IMR-90 (cell line): ENCODE results near the gene MYO7B. TPM values are rescaled to one million over a fixed set of nuclear protein-coding genes. Genes with fewer than 3 reads are reported as not detected.

Source experiments
- ATAC-seq: fragments of 200-7000 bp; cut with Tn5 transposase; 2 replicates; pipeline ENCODE4 v1.9.1; 2020; ENCODE audit warnings: low read depth, mild to moderate bottlenecking, moderate library complexity
- BruUV-seq: library from RNA; stranded (reverse); fragments of 400-500 nt; replicated peaks from 2 replicates; lab custom pipeline; 2021; lab: Mats Ljungman, UMichigan
- CTCF ChIA-PET: fragments of 300-600 bp; formaldehyde crosslinking; extraction: SDS; loops from one replicate; lab custom pipeline; 2021; ENCODE audit warnings: antibody characterized with exemption; lab: Yijun Ruan, JAX
- POLR2A ChIA-PET: fragments of 300-600 bp; sonication (Branson Sonifier 250); formaldehyde crosslinking; loops from one replicate; lab custom pipeline; 2022; ENCODE audit warnings: antibody characterized with exemption; ENCODE audit not compliant: unreplicated experiment; lab: Charles Lee
- DNase-seq: peaks from one replicate; pipeline ENCODE4 v3.0.0; 2013
- H2AFZ ChIP-seq: replicated peaks from 2 replicates; pipeline ENCODE3; 2013; ENCODE audit warnings: low read length, mild to moderate bottlenecking; ENCODE audit not compliant: poor library complexity
- H2AK5ac ChIP-seq: 2 replicates; pipeline ENCODE4 v1.6.1; 2013; ENCODE audit warnings: low read depth, low read length, inconsistent platforms
- H2AK9ac ChIP-seq: replicated peaks from 2 replicates; pipeline ENCODE3; 2013; ENCODE audit warnings: mild to moderate bottlenecking, low read depth, low read length, moderate library complexity; ENCODE audit not compliant: poor library complexity
- H2BK120ac ChIP-seq: 2 replicates; pipeline ENCODE4 v1.6.1; 2013; ENCODE audit warnings: low read depth, low read length, inconsistent platforms
- H2BK15ac ChIP-seq: 3 replicates; pipeline ENCODE4 v1.6.1; 2013; ENCODE audit warnings: low read depth, low read length, inconsistent platforms
- H2BK20ac ChIP-seq: 2 replicates; pipeline ENCODE4 v1.6.1; 2013; ENCODE audit warnings: low read depth, mild to moderate bottlenecking, inconsistent platforms, low read length, moderate library complexity
- H2BK5ac ChIP-seq: 2 replicates; pipeline ENCODE4 v1.6.1; 2013; ENCODE audit warnings: mild to moderate bottlenecking, low read depth, low read length, inconsistent platforms; ENCODE audit not compliant: poor library complexity, severe bottlenecking
- H3K14ac ChIP-seq: replicated peaks from 2 replicates; pipeline ENCODE4 v1.6.1; 2013; ENCODE audit warnings: low read depth, low read length, inconsistent platforms
- H3K18ac ChIP-seq: 2 replicates; pipeline ENCODE4 v1.6.1; 2013; ENCODE audit warnings: low read depth, low read length, control low read depth
- H3K23ac ChIP-seq: 2 replicates; pipeline ENCODE4 v1.6.1; 2013; ENCODE audit warnings: low read depth, low read length, inconsistent platforms
- H3K27ac ChIP-seq: 2 replicates; pipeline ENCODE4 v1.5.1; 2013; ENCODE audit warnings: mild to moderate bottlenecking, control low read depth, low read length; ENCODE audit not compliant: insufficient read depth
- H3K27me3 ChIP-seq: 2 replicates; pipeline ENCODE4 v1.6.1; 2013; ENCODE audit warnings: low read length; ENCODE audit not compliant: control insufficient read depth, insufficient read depth
- H3K36me3 ChIP-seq: 2 replicates; pipeline ENCODE4 v1.6.1; 2013; ENCODE audit warnings: low read length, mixed read lengths; ENCODE audit not compliant: control insufficient read depth, insufficient read depth
- H3K4ac ChIP-seq: 2 replicates; pipeline ENCODE4 v1.6.1; 2013; ENCODE audit warnings: low read depth, low read length, inconsistent platforms
- H3K4me1 ChIP-seq: 2 replicates; pipeline ENCODE4 v1.6.1; 2013; ENCODE audit warnings: low read length, mixed read lengths; ENCODE audit not compliant: control insufficient read depth, insufficient read depth
- H3K4me2 ChIP-seq: 2 replicates; pipeline ENCODE4 v1.6.1; 2013; ENCODE audit warnings: low read depth, mild to moderate bottlenecking, control low read depth, low read length, moderate library complexity
- H3K4me3 ChIP-seq: 2 replicates; pipeline ENCODE4 v1.5.1; 2013; ENCODE audit warnings: low read depth, mild to moderate bottlenecking, control low read depth, low read length, moderate library complexity; ENCODE audit not compliant: insufficient read depth
- H3K56ac ChIP-seq: 2 replicates; pipeline ENCODE4 v1.6.1; 2013; ENCODE audit warnings: low read length, inconsistent platforms; ENCODE audit not compliant: insufficient read depth; ENCODE audit errors: extremely low read depth
- H3K79me1 ChIP-seq, 2 experiments: 2 replicates each; pipeline ENCODE4 v1.6.1; 2013; ENCODE audit warnings: low read length in 2 of 2, inconsistent platforms in 1 of 2, low read depth in 1 of 2
- H3K9ac ChIP-seq: 2 replicates; pipeline ENCODE4 v1.6.1; 2013; ENCODE audit warnings: low read depth, low read length, control low read depth
- H3K9me1 ChIP-seq: 2 replicates; pipeline ENCODE4 v1.6.1; 2013; ENCODE audit warnings: low read length, inconsistent platforms; ENCODE audit not compliant: insufficient read depth
- H3K9me3 ChIP-seq: 2 replicates; pipeline ENCODE4 v1.6.1; 2013; ENCODE audit warnings: low read length; ENCODE audit not compliant: control insufficient read depth, insufficient read depth
- H4K20me1 ChIP-seq: 2 replicates; pipeline ENCODE4 v1.6.1; 2013; ENCODE audit warnings: low read length, inconsistent platforms; ENCODE audit not compliant: insufficient read depth
- H4K5ac ChIP-seq: 2 replicates; pipeline ENCODE4 v1.6.1; 2013; ENCODE audit warnings: mild to moderate bottlenecking, low read depth, low read length, control low read depth
- H4K8ac ChIP-seq, 2 experiments: 2 replicates each; pipeline ENCODE4 v1.6.1; 2013; ENCODE audit warnings: low read depth in 2 of 2, low read length in 2 of 2, control low read depth in 1 of 2, inconsistent platforms in 1 of 2
- H4K91ac ChIP-seq: 2 replicates; pipeline ENCODE4 v1.6.1; 2013; ENCODE audit warnings: low read depth, low read length, inconsistent platforms; ENCODE audit not compliant: insufficient read depth
- CEBPB ChIP-seq: IDR thresholded peaks from 2 replicates; pipeline ENCODE4 v1.6.1; 2012; ENCODE audit warnings: low read depth, low read length, improper control_type of control experiment
- CHD1 ChIP-seq: IDR thresholded peaks from 2 replicates; pipeline ENCODE4 v1.6.1; 2012; ENCODE audit warnings: low read depth, low read length, improper control_type of control experiment
- CTCF ChIP-seq: conservative IDR thresholded peaks from 2 replicates; pipeline ENCODE4 v1.5.1; 2012; ENCODE audit warnings: mild to moderate bottlenecking, low read depth, low read length, improper control_type of control experiment
- ELK1 ChIP-seq: fragments of 150-350 bp; IDR thresholded peaks from 2 replicates; pipeline ENCODE4 v1.6.1; 2016; ENCODE audit warnings: low read depth, mild to moderate bottlenecking, low read length, moderate library complexity, borderline replicate concordance
- FOS ChIP-seq: fragments of 150-350 bp; IDR thresholded peaks from 2 replicates; pipeline ENCODE4 v1.6.1; 2016; ENCODE audit warnings: low read depth, low read length
- MXI1 ChIP-seq: IDR thresholded peaks from 2 replicates; pipeline ENCODE4 v1.6.1; 2012; ENCODE audit warnings: low read depth, mild to moderate bottlenecking, low read length, moderate library complexity, borderline replicate concordance
- NFE2L2 ChIP-seq: fragments of 150-350 bp; IDR thresholded peaks from 2 replicates; pipeline ENCODE4 v1.6.1; 2016; ENCODE audit warnings: low read depth, mild to moderate bottlenecking, low read length
- RAD21 ChIP-seq: IDR thresholded peaks from 2 replicates; pipeline ENCODE4 v1.6.1; 2012; ENCODE audit warnings: low read length, improper control_type of control experiment
- RCOR1 ChIP-seq: IDR thresholded peaks from 2 replicates; pipeline ENCODE4 v1.6.1; 2012; ENCODE audit warnings: mild to moderate bottlenecking, low read length, improper control_type of control experiment; ENCODE audit not compliant: insufficient replicate concordance
- RFX5 ChIP-seq: IDR thresholded peaks from 2 replicates; pipeline ENCODE4 v1.8.0; 2012; ENCODE audit warnings: low read depth, mild to moderate bottlenecking, low read length, moderate library complexity
- SMC3 ChIP-seq: fragments of 150-350 bp; IDR thresholded peaks from 2 replicates; pipeline ENCODE4 v1.6.1; 2016; ENCODE audit warnings: low read depth, mild to moderate bottlenecking, antibody characterized with exemption, low read length, moderate library complexity
- USF2 ChIP-seq: fragments of 150-350 bp; IDR thresholded peaks from 2 replicates; pipeline ENCODE4 v1.6.1; 2017; ENCODE audit warnings: mild to moderate bottlenecking, antibody characterized with exemption, low read length, low read depth
- WGBS, 2 experiments: methylation state at CpG; one replicate each; pipeline versions ENCODE4 v1.1.5 to v1.1.7; 2013; ENCODE audit warnings: missing lambda C conversion rate in 2 of 2; ENCODE audit not compliant: insufficient read length in 1 of 2; ENCODE audit errors: extremely low coverage in 2 of 2; 5-methylcytosine and 5-hydroxymethylcytosine counted together
- dilution Hi-C: fragments of 300-500 bp; cut with HindIII; formaldehyde crosslinking; loops from one replicate; pipeline ENCODE4 v1.14.3; 2018; ENCODE audit warnings: low sequenced_read_pairs; ENCODE audit not compliant: unreplicated experiment
- in situ Hi-C: fragments of 300-500 bp; cut with MboI; formaldehyde crosslinking; loops from 3 replicates; pipeline ENCODE4 v1.14.3; 2019; ENCODE audit warnings: low sequenced_read_pairs, inconsistent platforms, mixed read lengths
- intact Hi-C: fragments of 100-400 bp; cut with micrococcal nuclease; formaldehyde crosslinking; loops from 2 replicates; pipeline ENCODE4 v1.10.0; 2022
- polyA plus RNA-seq, 3 experiments: library from polyadenylated mRNA; depleted of rRNA; stranded (reverse); fragments of >200 nt; gene quantifications; 2 replicates each; pipeline ENCODE4 v1.2.3, GENCODE V29; 2012; ENCODE audit warnings: low replicate concordance in 1 of 3
- total RNA-seq: library from RNA; depleted of rRNA; stranded (reverse); fragments of >200 nt; gene quantifications from 2 replicates; pipeline ENCODE4 v1.2.3, GENCODE V29; 2012

Gene MYO7B
- total and polyA plus RNA-seq, 2 of the 4 experiments (the other 2 are of a cell fraction) = 0.18 to 0.46 TPM

- H3K9ac ChIP-seq = no peak overlapping the region
- H3K36me3 ChIP-seq = no peaks in the 10 kb centered on the region
- H4K20me1 ChIP-seq = no peaks in the 10 kb centered on the region
- H3K4me2 ChIP-seq = no peak overlapping the region
- ATAC-seq (no peak), DNase-seq (no peak)
- intact Hi-C loops = no loop called here
- H3K9me3 ChIP-seq = peaks cover 22% of the 10 kb centered on the region
- no peak overlapping the region for H3K27ac ChIP-seq
- no peak overlapping the region for H2BK20ac ChIP-seq
- H4K8ac ChIP-seq = no peak overlapping the region
- no peak overlapping the region for H2AK5ac ChIP-seq
- dilution Hi-C loops = no loop called here
- no TSS peak for BruUV-seq
- in situ Hi-C loops = no loop called here
- no peak overlapping the region for H2AFZ ChIP-seq
- no peaks in the 10 kb centered on the region for H3K4me1 ChIP-seq
- no peak overlapping the region for H3K23ac ChIP-seq
- no peak overlapping the region for H3K56ac ChIP-seq
- no peak overlapping the region for H2BK5ac ChIP-seq
- no peak overlapping the region for H3K4me3 ChIP-seq
- no peaks in the 10 kb centered on the region for H3K79me1 ChIP-seq
- H3K14ac ChIP-seq = no peak overlapping the region
- peak overlapping the region; percentile 31 for H2AK9ac ChIP-seq
- peaks cover 16% of the 10 kb centered on the region; the same call in 1 of the 2 replicates for H3K27me3 ChIP-seq
- H4K91ac ChIP-seq = no peak overlapping the region
- H4K5ac ChIP-seq = no peak overlapping the region
- H3K4ac ChIP-seq = no peak overlapping the region
- POLR2A ChIA-PET = no interaction called here
- no peak overlapping the region for H3K18ac ChIP-seq
- TF ChIP-seq SMC3 (no peak), FOS (no peak), USF2 (no peak), MXI1 (no peak), CTCF (no peak), CHD1 (no peak), NFE2L2 (no peak), RAD21 (no peak), CEBPB (no peak), RCOR1 (no peak), ELK1 (no peak), RFX5 (no peak)
- H2BK120ac ChIP-seq = no peak overlapping the region
- no CpG with 5 or more reads among the region's 9 CpGs for WGBS, 2 experiments
- CTCF ChIA-PET = no interaction called here
- H3K9me1 ChIP-seq = no peaks in the 10 kb centered on the region
- H2BK15ac ChIP-seq = no peak overlapping the region
Observed at GRCh38 chr2:127607399-127607908, 72.0 kb downstream of the MYO7B start.
